K562 treated with DMSO at 1 percent for 12 hours (cell line): Measurements from ENCODE around the gene OPN1MW3. TPM values are rescaled to one million over a fixed set of nuclear protein-coding genes. Genes with fewer than 3 reads are reported as not detected.

Experiments
- total RNA-seq: library from RNA; unstranded; fragments of 300-600 nt; gene quantifications from 2 replicates; pipeline ENCODE4 v1.2.3, GENCODE V29; 2022; ENCODE audit not compliant: insufficient read depth

Gene OPN1MW3
- not detected in 2 replicates for total RNA-seq

DNA sequence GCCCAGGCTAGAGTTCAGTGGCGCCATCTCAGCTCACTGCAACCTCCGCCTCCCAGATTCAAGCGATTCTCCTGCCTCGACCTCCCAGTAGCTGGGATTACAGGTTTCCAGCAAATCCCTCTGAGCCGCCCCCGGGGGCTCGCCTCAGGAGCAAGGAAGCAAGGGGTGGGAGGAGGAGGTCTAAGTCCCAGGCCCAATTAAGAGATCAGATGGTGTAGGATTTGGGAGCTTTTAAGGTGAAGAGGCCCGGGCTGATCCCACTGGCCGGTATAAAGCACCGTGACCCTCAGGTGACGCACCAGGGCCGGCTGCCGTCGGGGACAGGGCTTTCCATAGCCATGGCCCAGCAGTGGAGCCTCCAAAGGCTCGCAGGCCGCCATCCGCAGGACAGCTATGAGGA, at the start of gene OPN1MW3:
OPN1MW3 (plus strand) TSS at position 301 of the 400 bp plus-strand sequence; CDS start at position 339, 38 bp downstream.

GRCh38 chrX:154219456-154219855, 37.9 kb upstream of the OPN1MW3 start, which contains the start of gene OPN1MW2:
Gene OPN1MW2 (plus strand): TSS chrX:154219756. CDS start chrX:154219816, 60 bp downstream.

GRCh38 chrX:154294791-154295574, 37.6 kb downstream of the OPN1MW3 start, which contains the start of gene TEX28:
Gene TEX28 (minus strand): TSS chrX:154295124. CDS start chrX:154292117, 3,007 bp downstream.

DNA sequence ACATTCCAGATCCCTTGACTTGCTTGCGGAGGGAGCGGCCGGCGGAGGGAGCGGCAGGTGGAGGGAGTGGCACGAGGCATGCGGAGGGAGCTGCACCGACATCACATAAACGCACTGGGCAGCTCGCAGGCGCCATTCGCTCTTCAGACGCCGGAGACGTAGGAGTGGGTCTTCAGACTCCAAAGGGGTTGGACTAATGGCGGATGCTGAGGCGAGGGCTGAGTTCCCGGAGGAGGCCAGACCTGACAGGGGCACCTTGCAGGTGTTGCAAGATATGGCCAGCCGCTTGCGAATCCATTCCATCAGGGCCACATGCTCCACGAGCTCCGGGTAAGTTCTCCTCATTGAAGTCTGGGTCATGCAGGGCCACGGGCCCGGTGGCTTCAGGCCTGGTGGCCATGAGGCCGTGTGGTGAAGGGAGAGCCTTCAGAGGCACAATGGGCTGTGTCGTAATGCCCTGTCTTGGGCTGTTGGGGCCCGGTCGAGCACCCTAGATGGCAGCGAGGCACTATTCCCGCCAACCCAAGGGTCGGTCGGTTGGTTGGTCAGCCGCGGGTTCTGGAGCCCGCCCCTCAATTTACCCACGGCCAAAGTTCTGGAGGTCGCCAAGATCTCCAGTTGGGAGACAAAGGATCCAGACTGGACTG, 38.4 kb downstream of the OPN1MW3 start, which contains the start of gene TKTL1:
TKTL1 (plus strand) TSS at position 132 of the 647 bp plus-strand sequence; CDS start at position 197, 65 bp downstream.

Other genes with a start within 250 kb of the OPN1MW3 start
- gene IRAK1, start 237.7 kb upstream of the OPN1MW3 start, total RNA-seq: 84.6 and 134 TPM in 2 replicates
- gene MECP2, start 159.9 kb upstream of the OPN1MW3 start, total RNA-seq: 25.0 and 39.4 TPM in 2 replicates
- not detected in 2 replicates for gene OPN1LW, start 113.3 kb upstream of the OPN1MW3 start, total RNA-seq
- gene OPN1MW, start 75.0 kb upstream of the OPN1MW3 start, total RNA-seq: not detected in 2 replicates
- gene OPN1MW2, start 37.8 kb upstream of the OPN1MW3 start, total RNA-seq: not detected in 2 replicates
- not detected in 2 replicates for gene TEX28, start 37.5 kb downstream of the OPN1MW3 start, total RNA-seq
- 2.1 and 2.4 TPM in 2 replicates for gene TKTL1, start 38.2 kb downstream of the OPN1MW3 start, total RNA-seq
- 341 and 418 TPM in 2 replicates for gene FLNA, start 117.1 kb downstream of the OPN1MW3 start, total RNA-seq
- 91.1 and 109 TPM in 2 replicates for gene EMD, start 121.7 kb downstream of the OPN1MW3 start, total RNA-seq
- gene RPL10, start 140.8 kb downstream of the OPN1MW3 start, total RNA-seq: 13,537 and 14,219 TPM in 2 replicates
- gene DNASE1L1, start 151.7 kb downstream of the OPN1MW3 start, total RNA-seq: 17.3 and 23.7 TPM in 2 replicates
- gene TAFAZZIN, start 154.0 kb downstream of the OPN1MW3 start, total RNA-seq: 35.8 and 57.5 TPM in 2 replicates
- gene ATP6AP1, start 171.1 kb downstream of the OPN1MW3 start, total RNA-seq: 160 and 217 TPM in 2 replicates
- gene GDI1, start 179.6 kb downstream of the OPN1MW3 start, total RNA-seq: 95.4 and 142 TPM in 2 replicates
- 157 and 192 TPM in 2 replicates for gene FAM50A, start 186.6 kb downstream of the OPN1MW3 start, total RNA-seq
- gene PLXNA3, start 200.7 kb downstream of the OPN1MW3 start, total RNA-seq: 4.0 and 16.9 TPM in 2 replicates
- 161 and 296 TPM in 2 replicates for gene LAGE3, start 221.7 kb downstream of the OPN1MW3 start, total RNA-seq
- gene UBL4A, start 229.0 kb downstream of the OPN1MW3 start, total RNA-seq: 70.2 and 101 TPM in 2 replicates
- 31.6 and 46.3 TPM in 2 replicates for gene SLC10A3, start 233.0 kb downstream of the OPN1MW3 start, total RNA-seq